ENCODE data around the gene THADA. TPM values are rescaled to one million over a fixed set of nuclear protein-coding genes. Genes with fewer than 3 reads are reported as not detected.
"Not testable (repeated sequence)": the region's sequence is repeated elsewhere in the genome, so short reads cannot be mapped to it uniquely, and the experiment has no call there.

The THADA gene
- total RNA-seq, 1 experiment from 2014 or later: 28.7 TPM

DNA sequence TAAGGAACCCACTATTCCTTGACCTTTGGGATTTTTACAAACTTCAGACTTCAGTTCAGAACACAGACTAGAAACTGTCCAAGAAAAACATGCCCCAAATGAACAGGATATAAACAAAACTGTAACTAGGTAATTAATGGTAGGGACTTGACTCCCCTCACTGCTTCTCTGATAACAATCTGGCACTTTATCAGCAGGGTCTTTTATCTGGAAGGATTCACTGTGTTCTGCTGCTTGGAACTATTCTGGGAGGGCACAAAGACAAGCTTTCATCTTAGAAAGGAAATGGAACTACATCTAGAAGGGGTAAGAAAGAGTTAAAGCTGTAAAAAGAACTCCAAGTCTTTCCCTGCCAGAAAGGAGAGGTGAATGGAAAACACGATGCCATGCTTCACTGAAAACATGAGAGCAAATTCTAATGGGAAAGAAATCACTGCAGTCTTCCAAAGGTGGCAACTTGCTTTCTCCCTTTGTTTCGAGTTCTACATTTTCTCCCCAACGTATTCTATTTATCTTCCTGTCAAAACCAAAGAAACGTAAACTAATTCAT is 181.2 kb downstream of the THADA start:
- DNase-seq (ENCODE audit: low spot score): no peak

DNA sequence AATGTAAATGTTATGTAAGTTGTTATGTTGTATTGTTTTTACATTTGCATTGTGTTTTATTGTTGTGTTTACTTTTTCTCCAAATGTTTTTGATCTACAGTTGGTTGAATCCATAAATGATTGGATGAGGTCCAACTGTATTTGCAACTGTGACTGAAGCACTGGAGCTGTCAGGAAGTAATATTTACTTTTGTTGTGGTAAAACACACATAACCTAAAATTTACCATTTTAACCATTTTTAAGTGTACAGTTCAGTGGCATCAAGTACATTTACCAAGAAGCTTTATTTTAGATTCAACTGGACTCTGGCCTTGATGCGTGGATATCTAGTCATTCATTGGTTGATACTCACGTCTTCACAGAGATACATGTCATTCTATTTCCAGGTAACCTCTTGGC is 181.8 kb downstream of the THADA start:
- no peak for DNase-seq (ENCODE audit: low spot score)

DNA sequence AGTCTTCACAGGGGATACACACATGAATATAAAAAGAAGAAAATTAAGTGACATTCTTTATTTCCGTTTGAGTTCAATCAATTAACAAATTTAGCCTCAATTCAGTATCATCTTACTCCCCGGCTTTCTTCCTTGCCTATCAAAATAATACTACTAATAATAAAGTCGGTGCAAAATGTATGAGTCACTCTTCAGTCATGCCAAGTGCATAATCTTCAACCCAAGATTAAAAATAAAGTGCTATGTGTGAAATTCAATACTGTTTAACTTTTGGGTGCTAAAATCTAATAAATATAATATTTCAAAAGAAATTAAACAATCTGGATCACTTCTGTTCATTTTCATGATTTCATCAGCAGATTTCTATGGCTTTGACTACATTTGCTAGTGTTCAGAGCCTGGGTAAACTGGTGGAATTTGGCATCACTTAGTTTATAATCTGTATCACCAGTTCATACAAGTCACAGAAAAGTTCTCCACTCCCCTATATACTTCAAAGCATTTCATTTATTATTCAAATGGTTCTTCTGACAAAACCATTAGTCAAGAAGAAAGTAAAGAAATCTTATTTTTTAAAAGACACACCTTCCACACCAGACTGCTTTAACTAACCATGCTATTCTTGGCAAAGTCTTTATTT is 183.6 kb downstream of the THADA start:
- DNase-seq (ENCODE audit: low spot score): no peak

DNA sequence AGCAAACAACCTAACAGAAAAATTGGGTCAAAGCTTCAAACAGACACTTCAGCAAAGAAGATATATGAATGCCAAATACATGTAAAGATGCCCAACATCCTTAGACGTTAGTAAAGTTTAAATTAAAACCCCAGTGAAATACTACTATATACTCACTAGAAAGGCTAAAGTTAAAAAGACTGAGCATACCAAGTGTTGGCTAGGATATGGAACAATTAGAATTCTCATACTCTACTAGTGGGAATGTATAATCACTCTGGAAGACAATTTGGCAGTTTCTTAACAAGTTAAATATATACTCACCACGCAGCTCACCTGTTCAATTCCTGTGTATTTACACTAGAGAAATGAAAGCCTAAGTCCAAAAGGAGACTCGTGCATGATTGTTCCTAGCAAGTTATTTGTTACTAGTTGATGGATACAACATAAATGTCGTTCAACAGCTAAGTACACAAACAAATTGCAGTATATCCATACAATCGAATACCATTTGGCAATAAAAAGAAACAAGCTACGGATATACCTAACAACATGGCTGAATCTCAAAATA is 185.7 kb downstream of the THADA start:
- no peak for DNase-seq (ENCODE audit: low spot score)

DNA sequence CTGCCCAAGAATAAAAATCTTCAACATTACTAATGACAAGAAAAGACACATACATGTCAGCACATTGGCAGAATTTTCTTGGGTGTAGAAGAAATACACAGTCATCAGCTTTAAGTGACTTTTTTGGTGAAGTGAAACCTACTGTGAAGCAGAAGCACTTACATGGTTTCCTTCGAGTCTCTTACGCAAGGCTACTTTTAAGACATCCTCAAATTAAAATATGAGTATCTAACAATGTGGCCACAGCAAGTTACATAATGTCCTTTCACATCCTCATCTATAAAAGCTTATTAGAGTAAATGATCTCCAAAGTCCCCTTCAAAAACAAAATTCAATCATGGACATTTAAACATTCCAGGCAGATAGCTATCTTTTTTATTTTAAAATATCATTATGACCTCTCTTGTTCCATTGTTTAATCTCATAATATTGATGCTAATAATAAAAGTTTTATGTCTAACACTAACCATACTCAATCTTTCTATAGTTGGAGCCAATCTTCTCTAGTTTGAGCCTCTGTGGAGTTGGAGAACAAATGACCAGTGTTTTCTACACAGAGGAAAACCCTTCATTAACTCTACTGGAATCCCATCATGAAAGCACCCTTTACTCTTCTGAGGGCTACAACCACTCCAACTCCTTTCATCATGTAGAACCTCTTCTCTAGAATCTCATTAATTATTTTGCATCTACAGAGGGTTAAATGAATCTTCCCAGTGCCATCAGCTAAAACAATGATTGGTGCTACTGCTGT is 187.3 kb downstream of the THADA start:
- DNase-seq (ENCODE audit: low spot score): no peak

DNA sequence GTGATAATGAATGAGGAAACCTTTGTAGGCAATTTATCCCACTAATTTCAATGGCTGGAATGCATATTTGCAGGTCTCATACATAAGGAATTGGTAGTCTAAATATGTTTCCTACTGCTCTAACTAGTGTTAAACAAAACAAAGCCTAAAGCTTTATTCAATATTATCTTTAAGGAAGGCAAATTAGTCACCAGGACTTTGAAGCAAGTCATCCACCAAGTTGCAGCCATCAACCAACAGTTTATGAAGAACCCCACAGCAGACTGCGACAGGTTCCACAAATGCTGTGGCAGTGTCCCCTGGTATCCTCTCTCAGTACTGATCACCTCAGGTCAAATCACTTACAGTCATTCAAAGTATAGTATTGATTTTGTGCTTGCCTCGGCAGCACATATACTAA is 187.9 kb downstream of the THADA start:
- DNase-seq (ENCODE audit: low spot score): no peak

DNA sequence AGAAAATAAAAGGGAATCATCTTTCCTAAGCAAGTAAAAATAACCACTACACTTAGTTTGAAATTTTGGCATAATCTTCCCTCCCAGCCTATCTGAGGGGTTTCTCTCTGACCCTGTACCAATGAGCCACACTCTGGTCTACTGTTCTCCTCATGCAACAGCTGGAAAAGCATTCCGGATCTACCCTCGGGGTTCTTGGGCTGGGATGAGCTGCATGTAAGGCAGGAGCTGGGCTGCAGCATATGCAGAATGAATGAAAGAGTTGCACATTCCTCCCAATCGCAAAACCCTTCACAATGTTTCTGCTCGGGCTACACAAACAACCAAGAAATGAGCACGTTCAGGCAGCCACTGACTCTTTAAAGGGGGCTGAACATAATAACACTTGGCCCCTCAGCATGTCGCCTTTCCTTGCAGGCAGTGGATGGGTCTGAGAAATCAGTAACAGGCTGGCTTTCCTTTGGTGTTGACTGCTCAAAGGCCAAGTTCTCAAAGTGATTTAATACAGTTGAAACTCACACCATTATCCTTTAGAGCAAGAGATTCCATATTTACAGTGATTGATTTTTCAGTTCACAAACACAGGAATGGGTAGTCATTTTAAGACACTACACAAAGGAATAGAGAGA is 189.1 kb downstream of the THADA start:
- DNase-seq (ENCODE audit: low spot score): no peak

DNA sequence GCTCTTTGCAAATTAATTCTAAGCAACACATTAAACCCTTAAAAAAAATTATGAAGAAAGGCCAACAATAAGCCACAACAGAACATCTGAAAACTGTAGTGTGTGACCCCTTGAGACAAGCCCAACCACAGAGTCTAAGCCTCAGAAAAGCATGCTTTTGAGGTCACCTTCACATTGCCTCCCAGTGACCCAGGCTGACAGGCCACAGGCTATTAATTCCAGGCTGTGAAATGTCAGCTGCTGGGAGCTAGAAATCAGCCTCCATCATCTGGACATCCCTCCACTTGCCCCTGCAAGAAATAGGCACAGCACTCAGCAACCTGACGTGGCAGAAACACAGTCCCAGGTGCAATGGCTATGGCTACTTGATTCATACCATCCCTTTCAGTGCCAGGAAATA is 190.0 kb downstream of the THADA start:
- DNase-seq (ENCODE audit: low spot score): no peak

DNA sequence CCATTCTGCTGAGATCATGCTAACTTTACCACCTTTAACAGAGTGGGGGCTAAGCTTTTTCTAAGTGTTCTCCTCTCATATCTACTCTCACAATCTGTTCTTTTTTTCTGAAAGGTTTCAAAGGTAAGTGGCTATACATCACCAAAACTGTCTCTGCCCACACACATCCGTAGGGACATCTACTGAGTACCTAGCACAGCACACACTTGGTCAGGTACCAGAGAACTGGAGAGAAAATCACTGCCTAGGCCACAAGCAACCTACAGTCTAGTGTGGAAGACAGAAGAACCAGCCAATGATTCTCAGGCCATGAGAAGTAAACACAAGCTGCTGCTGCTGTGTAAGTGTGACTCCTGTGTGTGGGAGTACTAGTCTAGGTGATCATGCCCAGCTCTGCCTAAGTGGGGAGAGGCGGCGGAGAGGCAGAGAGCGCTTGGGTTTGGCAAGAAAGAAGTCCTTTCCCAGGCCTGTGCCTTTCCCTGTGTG is 193.3 kb downstream of the THADA start:
- no peak for DNase-seq (ENCODE audit: low spot score)

DNA sequence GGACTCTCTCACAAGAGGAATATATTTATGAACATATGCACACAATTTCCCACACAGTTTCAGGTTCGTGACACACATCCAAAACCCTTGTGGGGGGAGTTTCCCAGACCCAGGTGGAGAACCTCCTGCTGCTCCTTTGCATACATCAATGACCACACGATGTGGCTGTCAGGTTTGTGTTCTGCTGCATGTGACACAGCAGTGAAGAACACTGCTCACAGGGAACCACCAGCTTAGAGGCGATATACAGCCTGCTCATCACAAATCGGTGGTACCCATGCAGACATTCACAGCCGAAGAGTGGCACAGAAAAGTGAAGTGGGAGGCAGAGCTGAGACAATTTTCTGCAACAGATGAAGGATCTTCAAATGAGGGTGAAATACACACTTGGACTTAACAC is 193.8 kb downstream of the THADA start:
- no peak for DNase-seq (ENCODE audit: low spot score)

DNA sequence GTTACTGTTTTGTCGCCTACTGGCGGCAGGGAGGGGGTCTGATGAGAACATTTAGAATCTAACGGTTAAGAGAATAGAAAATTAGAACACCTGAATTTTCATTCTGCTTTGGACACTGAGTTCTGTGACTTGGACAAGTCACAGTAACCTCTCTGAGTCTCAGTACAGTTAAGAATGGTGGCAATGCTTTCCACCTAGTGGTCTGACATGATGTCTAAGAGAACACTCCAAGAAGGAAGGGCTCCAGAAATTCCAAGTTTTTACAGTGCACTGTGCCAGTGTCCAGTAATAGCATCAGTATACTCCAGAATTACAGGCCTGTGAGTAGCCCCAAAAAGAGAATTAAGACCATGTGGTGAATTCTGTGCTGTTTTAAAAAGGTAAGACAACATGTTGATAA is 195.3 kb downstream of the THADA start:
- DNase-seq (ENCODE audit: low spot score): no peak

DNA sequence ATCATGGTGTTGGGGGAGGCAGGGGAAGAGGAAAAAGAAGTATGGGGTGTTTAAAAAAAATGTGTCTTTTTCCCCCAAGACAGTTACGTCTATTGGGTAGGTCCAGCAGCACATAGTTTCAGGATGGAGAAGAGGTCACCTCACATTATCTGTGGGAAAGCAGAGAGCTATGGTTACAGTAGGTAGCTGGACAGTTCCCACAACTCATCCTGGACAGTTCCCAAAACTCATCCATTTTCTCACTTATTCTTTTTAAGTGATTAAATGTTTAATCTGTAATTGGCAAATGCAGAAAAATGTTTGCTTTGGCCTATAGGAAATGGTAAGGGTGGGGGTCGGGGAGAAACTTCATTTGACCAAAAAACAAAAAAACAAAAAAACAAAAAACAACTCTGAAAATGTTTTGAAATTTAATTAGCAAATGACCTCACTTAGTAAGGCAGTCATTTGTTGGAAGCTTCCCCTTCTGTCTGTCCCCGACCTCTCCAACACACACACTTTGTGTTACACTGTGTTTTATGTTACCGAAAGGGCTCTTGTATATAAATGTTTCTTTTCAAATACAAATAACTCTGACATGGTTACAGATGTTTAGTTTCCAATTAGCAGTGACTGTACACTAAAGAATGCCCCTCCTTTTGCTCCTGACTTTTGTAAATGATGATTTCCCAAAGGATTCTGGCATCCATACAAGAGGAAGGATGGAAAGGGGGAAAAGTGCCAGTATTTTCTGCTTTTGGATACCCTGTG is 196.1 kb downstream of the THADA start:
- no peak for DNase-seq (ENCODE audit: low spot score)

DNA sequence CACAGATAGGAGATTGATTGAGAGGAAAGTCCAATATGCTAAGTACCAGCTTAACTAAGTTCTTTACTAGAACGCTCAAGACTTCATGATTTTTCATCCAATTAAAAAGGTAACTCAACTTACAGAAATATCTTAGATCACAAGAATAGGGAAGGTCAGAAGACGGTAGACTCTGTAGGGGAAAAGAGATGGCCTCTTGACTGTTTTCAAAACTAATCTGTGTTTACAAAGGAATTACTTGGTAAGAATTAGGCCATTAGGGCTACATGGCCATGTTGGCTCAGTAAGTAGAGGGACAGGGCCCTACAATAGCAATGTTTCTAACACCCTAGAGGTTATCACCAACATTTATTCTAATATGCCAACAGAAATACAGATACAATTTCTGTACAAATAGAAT is 196.7 kb downstream of the THADA start:
- DNase-seq (ENCODE audit: low spot score): no peak

DNA sequence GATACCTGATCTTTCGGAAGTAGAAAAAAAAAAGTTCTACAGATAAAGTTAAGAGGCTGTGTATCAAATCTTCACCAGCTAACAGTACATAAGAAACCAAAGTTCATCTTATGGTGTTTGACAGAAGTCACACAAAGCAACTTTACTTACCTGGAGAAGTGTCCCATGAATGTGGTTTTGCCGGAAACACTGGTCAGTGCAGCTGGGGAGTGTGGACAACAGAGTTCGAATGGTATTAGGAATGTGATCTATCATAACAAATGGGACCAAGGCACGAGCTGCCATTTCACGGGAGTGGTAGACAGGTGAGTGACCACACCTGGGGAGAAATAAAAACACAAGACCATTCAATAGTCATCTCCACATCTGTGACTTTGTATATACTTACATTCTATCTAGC is 198.0 kb downstream of the THADA start:
- DNase-seq (ENCODE audit: low spot score): no peak

DNA sequence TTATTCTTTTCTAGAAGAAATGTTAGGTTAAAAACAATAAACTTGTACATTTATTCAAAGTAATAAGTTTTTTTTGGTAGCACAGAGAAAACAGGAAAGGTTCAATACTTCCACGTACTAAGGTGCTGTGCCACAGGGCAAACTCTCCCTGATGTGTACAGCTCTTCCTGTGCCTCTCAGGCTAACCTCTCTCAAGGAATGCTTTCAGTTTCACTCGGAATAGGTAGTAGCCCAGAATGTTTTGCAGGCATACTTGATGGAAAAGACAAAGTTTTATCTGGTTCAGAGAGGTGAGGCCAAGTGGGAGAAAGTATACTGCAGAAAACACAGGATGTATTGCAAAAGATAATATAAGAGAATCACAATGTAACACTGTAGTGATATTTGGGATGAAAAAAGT is 198.4 kb downstream of the THADA start:
- DNase-seq (ENCODE audit: low spot score): no peak

DNA sequence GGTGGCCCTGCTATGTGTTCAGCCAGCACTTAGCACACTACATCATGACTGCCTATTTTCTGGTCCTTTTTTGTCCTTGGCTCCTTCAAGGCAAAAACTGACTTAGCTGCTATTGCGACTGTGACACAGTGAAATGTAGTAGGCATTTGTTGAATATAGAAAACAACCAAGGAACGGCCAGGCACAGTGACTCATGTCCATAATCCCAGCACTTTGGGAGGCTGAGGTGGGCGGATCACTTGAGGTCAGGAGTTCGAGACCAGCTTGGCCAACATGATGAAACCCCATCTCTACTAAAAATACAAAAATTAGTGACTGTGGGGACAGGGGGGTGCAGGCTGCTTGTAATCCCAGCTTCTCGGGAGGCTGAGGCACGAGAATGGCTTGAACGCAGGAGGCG is 199.5 kb downstream of the THADA start:
- not testable (repeated sequence) for DNase-seq (ENCODE audit: low spot score)

DNA sequence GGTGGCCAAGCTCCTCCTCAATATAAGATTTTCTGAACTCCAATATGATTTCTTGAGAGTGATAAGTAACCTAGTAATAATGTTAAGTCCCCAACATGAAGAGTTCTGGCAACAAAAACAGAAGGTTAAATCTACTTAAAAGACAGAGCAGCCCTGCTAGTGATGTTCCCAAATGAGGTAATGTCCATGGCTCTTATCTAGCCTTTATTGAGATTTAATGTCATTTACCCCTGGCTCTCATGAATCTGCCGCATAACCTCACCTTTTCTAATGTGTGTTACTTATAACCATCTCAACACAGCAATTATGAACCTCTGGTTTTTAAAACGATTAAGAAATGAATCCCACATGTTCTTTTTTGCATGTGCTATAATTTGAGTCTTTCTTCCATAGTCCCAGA is 201.9 kb downstream of the THADA start:
- DNase-seq (ENCODE audit: low spot score): no peak

DNA sequence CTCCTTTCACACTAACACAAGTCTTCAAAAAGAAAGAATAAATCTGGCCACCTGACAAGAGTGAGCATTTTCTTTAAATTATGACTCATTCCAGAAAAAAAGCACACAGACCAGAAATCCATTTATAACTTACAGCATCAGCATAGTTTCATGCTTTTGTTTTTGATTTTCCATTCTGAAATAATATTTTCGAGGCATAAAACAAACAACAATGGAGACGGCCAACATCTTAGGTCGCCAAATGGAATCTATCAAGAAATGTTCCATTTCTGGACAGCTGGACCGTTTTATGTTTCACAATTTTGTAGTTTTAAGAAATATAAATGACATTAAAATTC is 204.0 kb downstream of the THADA start:
- no peak for DNase-seq (ENCODE audit: low spot score)

DNA sequence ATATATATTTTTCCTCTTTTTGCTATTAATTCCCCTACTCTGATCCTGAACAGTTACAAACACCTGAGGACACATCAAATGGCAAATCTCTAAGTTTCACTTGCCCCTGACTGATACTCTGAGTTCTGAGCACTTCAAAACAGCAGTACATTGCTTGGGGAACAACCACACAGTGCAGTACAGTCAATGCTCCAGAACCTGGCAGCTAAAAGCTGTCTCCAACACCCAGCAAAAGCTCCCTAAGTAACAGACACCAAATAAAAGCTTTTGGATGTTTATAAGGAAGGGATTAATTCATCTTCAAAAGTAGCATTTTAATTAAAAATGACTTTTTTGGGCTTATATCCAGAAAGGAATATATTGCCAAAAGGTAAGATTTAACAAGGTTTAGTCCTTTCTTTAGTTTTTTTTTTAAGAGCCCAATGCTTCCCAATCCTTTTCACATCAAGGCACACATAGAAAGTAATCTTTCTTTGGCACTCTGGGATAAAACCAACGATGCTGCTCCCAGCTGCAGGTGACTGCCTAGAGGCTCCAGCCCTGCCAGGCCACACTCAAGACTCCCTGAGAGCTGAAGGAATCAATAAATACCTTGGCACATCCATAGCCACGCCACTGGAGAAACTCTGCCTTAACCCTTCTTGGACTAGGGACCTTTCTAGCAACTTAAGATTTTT is 204.5 kb downstream of the THADA start:
- DNase-seq (ENCODE audit: low spot score): no peak

DNA sequence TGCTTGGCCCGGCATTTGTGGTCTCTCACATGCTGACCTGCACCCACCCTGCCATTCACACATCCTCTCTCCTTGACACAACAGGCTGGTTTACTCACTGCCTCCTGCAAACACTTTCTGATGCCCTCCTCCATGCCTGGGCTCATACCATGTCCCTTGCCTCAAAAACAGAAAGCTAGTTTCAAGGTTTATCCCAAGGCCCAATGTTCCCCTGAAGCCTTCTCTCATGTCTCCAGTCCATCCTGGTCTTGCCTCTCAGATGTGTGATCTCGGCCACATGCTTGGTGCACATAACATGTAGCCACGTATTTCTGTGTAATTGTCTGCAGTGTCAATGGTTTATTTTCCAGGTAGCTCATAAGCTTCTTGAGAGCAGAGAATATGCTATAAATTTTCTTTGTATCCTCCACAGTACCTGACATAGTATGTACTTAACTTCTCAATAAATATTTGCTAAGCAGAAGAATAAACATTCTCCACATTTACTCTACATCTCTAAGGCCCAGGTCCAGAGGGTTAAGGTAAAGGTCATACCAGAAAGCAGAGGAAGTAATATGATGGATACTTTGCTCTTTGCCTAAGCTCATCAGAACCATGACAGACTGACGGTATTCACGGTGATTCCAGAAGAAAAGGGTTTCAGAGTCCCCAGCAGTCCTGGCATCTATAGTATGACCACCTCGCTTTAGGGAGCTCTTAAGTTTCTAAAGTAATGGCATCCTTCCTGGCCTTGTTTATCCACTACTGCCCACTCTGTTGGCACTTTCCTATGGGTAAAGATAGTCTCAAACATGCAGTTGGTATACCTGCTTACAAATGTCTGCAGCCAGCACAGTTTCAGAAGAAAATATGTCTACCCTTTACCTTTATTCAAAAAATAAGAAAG is 206.0 kb downstream of the THADA start:
- peak; percentile 26 for DNase-seq (ENCODE audit: low spot score)
